DMS79 treated with DMSO at 0.1 percent for 48 hours (cell line): ENCODE results near the gene GNB1L.

Experiments
- DNase-seq: peaks from one replicate; lab custom pipeline; 2025; lab: John Stamatoyannopoulos, UW

The GNB1L gene

DNA sequence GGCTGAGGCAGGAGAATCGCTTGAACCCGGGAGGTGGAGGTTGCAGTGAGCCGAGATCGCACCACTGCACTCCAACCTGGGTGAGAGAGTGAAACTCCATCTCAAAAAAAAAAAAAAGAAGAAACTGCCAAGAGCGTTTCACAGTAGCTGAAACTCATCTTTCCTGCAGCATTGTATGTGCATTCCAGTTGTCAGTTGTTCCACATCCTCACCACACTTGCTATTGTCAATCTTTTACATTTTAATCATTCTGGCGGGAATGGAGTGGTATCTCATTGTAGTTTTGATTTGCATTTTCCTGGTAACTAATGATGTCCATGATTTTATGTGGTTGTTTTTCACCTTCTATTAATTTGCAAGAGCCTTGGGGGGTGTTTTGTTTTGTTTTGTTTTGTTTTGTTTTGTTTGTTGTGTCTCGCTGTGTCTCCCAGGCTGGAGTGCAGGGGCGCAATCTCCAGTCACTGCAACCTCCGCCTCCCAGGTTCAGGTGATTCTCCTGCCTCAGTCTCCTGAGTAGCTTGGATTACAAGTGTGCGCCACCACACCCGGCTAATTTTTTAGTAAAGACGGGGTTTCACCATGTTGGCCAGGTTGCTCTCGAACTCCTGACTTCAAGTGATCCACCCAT, 8.1 kb upstream of the GNB1L start:
- DNase-seq: no peak

DNA sequence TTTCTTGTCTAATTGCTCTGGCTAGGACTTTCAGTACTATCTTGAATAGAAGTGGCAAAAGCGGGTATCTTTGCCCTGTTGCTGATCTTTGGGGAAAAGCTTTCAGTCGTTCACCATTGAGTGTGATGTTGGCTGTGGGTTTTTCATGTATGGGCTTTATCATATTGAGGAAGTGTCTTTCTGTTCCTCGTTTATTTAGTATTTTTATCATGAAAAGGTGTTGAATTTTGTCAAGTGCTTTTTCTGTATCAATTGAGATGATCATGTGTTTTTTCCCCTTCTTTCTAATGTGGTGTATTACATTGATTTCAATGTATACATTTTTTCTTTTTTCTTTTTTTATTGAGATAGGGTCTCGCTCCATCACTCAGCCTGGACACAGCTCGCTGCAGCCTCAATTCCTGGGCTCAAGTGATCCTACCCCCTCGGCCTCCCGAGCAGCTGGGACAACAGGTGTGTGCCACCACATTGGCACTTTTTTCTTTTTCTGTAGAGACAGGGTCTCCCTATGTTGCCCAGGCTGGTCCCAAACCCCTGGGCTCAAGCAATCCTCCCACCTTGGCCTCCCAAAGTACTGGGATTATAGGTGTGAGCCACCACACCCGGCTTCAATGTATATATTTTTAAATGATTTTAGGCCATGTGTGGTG, 5.3 kb upstream of the GNB1L start:
- no peak for DNase-seq

DNA sequence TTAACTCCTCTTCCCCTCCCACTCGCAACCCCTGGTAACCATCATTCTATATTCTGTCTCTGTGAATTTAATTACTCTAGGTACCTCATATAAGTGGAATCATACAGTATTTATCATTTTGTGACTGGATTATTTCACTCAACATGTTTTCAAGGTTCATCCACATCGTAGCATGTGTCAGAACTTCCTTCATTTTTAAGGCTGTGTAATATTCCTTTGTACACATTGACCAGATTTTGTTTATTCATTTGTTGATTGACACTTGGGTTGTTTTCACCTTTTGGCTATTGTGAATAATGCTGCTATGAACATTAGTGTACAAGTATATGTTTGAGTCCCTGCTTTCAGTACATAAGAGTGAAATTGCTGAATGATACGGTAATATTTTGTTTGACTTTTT, 2.7 kb upstream of the GNB1L start:
- DNase-seq: no peak

DNA sequence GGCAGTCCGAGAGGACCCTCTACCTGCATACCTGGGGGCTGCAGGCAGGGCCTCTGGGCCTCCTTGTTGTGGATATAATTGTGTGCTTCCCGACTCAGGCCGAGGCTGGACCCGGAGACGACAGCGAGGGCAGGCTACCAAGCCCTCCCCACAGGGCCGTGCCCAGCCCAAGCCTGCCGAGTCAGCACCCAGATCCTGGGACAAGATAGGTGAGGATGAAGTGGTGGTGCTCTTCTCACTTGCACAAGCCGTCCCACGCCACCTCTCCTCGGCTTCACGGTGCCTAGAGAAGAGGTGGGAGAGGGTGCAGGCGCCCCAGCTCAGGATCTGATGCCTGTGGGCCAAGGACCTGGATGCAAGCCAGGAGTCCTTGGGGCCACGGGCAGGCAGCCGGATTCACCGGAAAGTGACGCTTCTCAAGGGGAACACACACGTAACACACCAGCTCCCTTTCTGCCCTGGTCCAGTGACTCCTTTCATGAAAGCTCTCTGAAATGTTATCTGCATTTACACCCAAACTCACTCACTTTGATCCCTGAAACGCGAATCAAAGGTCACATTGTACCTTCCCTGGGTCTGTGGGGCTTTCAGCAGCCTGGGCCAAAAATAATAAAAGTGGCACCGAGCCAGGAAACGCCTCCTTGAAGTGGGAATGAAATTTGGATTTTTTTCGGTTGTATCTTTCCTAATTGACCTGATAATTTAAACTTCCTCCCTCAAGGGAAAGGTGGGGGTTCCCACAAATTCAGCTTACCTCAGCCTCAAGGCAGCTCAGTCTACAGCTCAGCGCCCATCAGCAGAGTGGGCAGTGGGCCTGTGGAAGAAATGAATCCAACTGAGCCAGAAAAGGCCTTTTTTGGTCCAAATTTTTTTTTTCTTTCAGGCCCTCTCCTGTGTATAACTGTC, 1.1 kb upstream of the GNB1L start:
- peak; percentile 52 for DNase-seq

DNA sequence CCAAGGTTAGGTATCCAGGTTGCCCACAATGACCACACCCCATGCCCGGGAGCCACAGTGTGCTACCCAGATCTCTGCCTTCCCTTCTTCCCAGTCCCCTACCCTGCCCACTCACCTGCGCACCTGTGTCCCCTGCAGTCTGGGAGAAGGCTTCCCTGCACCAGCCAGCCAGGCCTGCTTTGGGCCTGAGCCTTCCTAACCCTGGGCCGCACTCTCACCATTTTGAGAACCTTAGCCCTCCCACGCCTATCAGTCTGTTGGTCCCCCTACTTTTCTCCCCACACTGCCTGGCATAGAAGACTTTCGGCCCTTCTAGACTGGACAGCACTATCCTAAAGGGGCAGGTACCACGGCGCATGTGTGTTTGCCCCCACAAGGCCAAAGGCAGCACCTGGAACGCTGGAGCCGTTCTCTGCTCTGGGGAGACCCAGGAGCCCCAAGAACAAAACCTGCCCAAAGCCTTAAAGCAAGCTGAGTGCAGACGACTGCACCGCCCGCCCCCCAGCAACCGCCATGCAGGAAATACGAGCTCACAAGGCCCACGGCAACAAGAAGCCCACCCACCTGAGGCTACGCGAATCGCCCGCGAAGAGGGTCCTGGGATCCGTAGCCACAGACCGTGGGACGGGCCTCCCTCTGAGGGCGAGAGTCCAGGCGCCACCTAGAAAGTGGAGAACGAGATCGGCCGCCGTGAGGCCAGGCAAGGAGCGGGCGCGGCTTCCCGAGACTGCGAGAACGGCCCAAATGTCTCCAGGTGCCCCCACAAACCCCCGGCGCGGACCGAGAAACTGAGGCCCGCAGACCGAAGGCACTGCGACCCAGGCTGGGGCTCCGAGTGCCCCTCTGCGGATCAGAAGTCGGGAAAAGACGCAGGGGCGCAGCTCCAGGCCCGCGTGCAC, 546 bp downstream of the GNB1L start:
- DNase-seq: no peak

DNA sequence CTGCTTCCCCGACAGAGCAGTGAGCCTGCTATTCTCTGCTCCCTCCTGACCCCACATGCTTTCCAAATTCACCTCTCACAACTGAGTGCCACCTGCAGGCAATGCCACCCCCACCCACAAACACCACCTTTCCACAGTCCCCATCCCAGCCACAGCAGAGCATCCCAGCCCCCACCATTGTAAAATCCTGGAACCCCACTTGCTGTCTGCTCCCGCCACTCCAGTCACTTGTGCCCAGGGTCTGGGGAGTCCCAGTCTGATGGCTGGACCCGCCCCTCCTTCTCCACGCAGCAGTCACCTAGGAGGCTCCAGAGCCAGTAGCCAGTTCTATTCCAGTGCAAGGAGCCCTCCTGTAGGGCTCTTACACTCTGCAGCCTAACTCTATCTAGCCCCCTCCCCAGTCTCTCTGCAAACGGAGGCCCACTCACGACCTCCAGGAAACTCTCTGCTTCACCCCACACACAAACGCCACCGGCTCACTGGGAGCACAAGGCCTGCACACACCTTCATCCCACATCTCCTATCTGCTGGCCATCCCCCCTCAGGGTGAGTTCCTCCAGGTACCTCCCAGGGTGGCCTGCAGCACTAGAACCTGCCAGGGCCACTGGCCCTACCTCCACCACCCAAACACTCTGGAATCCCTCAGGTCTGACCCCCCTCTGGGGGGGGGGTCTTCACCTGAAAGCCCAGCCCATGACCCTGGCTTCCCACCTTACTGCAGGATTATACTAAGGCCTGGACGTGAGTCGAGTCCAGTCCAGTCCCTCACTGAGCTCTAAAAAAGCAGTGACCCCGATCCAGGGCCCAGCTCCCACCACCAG, 1.4 kb downstream of the GNB1L start:
- no peak for DNase-seq

DNA sequence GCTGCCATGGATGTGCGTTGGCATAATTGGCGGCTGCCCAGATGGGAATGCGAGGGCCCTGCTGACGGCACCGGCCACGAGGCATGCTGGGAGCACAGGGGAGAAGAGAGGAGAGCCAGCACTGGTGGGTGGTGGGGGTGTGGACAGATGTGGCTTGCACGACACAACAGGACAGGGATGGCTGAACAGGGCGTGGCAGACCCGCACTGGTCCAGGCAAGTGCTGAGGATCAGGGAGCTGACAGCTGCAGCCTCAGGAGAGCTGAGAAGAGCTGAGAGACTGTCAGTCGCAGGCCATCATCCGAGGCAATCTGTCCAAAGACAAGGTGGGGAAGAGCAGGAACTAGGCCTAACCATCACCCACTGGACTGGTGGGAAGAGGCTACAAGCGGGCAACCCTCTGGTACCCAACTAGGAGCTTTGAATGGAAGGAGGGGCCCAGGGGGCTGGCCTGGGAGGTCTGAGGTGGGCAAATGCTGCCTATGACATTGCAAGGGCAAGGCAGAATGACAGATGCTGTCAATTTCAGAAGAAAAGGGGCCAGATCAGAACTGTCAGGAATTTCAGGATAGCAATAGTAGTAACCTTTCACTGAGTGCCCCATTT, 2.4 kb downstream of the GNB1L start:
- no peak for DNase-seq

DNA sequence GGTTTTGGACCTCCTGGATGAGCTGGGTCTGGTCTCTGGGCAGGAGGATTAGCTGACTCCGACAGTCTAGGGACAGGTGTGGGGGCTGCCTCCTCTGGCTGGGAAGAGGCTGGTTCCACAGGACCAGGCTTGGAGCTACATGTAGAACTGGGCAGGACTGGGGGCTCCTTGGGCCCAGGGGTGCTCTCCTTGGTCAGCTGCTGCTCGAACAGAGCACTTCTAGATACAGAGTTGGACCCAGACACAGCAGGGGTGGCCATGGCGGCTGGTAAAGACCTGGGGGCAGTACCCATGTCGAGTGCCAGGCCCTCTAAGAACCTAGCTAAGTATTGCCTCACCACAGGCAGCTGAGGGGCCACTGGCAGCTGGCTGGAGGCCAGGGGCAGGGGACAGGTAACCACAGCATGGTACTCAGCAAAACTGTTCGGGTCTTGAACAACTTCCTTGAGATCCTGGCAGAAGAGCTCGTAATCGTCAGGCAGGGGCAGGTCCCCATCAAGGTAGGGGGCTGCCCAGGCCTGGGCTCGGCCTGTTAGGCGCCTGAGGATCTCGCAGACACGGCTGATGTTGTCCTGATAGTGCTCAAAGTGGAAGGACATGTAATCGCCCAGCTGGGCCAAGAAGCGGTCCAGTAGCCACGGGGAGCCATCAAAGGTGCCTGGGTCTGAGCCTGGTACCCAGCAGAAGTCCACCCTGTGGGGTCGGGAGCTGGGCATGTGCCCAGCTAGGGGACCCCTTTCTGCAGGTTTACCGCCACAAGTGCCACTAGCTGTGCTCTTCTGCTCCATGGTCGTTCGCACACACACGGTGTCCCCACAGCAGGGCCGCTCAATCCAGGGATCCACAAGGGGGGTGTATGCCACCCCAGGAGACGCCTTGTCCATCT, 3.1 kb downstream of the GNB1L start:
- peak; percentile 54 for DNase-seq

DNA sequence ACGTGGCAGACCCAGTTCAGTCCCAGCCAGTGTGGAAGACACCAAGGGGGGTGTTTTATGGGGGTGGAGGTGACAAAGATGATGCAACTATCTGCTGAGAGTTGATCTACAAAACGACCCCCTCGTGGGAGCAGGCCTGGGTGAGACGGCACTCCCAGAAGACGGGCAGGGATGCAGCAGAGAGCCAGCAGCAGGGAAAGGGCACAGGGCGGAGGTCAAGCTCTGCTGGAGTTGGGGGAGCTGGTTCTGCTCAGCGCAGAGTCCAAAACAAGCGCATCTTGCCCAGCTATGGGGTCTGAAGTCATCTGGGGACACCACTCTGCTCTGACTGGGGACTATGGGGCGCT, 3.9 kb downstream of the GNB1L start:
- DNase-seq: no peak

DNA sequence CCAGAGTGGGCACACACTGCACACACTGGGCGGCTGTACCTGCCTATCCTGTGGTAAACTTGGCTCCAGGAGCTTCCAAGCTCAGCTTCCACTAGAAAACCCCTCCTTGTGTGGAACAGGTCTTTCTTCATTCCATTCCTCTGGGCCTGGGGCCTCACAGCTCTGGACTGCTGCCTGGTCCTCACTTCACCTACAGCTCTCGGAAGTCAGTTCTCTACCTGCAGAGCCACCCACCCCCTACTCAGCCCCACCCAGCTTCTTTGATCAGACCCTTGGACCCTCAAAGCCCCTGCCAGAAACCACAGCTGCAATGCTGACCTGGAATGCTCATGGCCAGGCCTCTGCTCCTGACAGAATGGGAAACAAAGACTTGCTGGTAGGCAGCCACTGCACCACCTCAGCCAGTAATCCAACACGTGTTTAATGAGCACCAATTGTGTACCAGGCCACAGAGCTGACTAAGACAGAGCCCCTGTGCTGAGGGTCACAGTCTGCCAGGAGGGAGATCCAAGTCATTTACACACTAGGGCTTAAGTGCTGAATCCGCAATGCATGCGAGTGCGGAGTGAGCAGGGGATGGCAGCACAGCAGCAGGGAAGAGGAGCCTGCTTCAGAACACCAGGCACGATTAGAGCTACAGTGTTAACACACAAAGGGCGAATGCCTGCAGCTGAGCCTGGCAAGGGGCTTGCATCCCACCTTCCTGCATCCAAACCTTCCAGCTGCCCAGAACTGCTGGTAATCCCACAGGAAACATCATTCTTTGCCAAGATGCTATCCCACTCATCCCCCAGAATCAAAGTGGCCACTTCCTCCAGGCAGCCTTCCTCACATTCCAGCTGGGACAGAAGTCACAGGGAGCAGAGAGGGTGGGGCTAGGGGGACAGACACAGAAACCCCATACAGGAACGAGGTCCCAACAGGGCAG, 4.6 kb downstream of the GNB1L start:
- DNase-seq: no peak

DNA sequence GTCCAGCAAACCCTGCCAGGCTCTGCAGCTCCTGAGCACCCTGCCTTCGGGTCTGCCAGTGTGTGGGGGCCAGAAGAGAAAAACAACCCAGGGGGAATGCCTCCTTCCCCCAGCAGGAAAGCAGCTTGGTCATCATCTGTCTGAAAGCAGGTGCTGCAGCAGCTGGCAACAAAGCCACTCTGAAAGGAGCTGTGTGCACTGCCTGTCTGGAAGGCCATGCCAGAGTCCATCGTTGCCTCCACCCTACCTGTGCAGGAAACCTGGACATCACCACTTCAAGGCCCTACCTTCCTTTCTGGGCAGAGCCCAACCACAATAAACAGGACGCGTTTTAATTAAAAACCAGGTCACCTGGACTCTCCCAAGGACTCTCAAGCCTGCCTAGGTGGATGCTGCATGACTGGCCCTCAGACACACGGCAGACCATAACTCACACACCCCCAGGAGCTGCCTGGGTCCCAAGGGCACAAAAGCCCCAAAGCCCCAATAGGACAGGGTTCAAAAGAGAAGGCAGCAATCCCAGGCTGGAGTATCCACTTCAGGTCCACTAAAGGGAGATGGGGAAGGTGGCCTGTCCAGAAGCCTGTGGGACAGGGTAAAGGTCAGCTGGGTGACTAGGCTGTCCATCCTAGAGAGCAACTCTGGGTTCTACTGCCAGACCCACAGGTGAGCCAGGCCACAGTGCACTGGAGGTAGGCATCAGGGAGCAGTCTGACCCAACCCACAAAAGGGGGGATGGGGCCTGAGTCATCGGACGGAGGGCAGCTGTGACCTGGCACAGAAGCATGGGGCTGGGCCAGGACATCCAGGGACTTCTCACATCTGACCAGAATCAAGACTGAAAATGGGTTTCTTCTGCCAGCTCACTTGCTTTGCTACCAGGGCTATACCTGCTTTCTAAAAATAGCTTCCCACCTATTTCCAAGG, 6.1 kb downstream of the GNB1L start:
- no peak for DNase-seq

DNA sequence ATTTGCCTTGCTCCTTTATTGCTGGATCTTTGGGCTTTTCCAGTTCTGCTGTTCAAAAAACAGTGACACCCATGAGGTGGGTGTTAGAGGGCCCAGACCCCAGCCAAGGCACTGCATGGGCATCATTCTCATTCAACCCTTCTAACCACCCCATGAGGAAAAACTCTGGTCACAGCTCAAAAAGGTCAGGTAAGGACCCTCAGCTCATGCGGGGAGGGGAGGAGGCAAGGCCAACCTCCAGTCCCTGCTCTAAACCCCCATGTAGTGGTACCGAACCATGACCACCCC, 7.4 kb downstream of the GNB1L start:
- DNase-seq: no peak

DNA sequence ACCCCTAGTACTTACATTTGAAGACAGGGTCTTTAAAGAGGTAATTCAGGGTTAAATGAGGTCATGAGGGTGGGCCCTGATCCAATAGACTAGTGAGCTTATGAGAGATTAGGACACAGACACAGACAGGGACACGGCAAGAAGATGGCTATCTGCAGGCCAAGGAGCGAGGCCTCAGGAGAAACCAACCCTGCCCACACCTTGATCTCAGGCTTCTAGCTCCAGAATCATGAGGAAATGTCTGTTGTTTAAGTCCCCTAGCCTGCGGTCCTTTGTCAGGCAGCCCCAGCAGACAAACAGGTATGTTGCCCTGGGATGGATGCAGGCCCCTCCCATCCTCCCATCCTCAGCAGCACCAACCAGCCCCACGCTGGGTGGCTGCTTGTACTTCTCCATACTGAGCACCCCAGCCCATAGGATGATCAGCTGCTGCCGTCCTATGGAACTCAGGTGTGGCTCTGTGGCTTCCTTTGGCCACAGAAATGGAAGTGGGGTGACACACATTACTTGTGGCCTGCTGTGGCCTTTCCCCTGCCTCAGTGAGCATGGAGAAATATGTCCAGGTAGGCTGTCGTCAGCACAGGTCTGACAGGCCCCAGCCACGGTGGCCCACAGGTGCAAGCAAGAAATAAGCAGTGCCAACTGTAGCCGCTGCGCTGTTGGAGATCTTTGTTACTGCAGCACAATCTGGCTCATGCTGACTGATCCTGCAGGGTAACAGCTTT, 7.9 kb downstream of the GNB1L start:
- DNase-seq: no peak

DNA sequence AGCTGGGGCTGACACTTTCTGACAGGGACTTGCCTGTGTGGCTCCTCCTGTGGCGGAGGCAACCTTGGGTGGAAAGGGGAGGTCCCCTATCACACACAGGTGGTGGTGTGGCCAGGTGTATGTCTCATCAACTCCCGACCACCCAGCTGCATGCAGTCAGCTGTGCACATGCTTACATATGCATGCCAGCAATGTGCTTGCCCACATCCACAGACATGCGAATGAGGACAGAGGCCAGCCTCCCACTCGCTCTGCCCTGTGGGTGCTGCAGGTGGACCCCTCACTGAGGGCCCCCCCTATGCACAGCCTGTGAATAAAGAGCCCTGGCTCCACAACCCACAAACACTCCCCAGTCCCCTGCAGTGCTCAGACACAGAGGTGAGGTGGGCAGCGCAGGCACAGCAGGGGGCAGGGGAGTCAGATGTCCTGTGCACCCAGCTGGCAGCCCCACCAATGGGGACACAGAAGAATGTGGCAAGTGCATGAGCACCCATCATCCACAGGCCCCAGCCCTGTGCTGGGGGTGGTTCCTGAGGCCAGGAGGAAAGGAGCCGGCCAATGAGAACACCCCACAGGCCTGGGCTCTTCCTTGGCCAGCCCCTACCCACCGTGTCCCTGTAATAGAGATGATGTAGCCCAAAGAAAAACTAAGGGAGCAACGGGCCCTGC, 9.5 kb downstream of the GNB1L start:
- no peak for DNase-seq

DNA sequence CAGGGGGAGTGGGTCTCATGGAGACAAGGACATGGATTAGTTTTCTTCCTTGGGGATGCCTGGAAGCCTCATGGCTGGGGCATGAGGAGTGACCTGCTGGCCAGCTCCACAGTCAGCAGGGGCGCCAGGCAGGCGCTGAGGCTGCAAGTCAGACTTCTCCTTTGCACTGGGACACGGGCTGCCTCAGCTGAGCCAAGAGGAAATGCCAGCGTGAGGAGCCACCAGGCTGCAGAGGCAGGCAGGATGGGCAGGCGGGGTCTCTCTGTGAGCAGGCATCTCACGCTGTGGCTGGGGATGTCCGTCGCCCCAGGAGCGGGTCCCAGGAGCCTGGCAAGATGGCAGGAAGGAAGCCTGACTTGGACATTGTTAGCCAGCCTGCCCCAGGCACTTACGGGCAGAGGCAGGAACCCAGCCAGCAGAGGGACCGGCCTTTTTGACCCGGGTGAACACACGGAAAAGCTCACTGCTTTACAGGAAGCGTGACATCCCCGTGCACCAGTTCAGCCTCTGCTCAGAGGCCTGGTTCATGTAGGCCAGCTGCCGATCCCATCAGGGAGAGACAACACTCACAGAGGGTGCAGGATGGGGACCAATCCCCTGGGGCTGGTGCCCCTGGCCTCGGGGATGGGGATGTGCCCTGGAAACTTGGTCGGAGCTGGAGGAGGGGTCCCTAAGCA, 10.2 kb downstream of the GNB1L start:
- DNase-seq: no peak

DNA sequence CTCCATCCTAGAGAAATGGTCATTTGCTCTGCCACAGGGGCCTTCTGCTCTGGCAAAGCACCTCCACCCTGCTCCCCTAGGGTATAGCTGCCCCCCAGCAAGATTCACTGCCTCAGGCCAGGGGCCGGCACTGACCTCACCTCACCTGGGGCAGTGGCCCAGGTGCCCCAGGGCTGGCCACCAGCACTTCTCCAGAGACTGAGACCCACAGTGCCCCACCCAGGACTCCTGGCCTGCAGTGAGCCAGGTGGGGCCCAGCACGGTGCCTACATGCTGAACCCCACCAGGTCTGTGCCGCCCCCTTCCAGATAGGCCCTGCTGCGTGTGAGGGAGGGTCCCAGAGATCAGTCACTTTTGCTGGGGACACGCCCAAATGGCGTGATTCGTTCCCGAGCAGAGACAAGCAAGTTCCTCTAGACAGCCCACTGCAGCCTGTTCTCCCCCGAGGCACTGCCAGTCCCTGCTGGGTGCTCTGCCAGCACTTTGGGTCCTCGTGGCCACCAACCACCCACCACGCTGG, 10.8 kb downstream of the GNB1L start:
- DNase-seq: no peak
